Esophagus (tissue), 2 donors: ENCODE measurements around the gene SERGEF. TPM values are rescaled to one million over a fixed set of nuclear protein-coding genes. Genes with fewer than 3 reads are reported as not detected.

Experiments used
- H3K27ac ChIP-seq, 2 donors: one replicate each; pipeline ENCODE4 v1.5.1; 2013; ENCODE audit warnings: low read depth in 2 of 2, mild to moderate bottlenecking in 2 of 2, inconsistent platforms in 1 of 2, low read length in 1 of 2, moderate library complexity in 1 of 2
- H3K27me3 ChIP-seq, 2 donors: one replicate each; pipeline ENCODE4 v1.6.1; 2013; ENCODE audit warnings: low read length in 2 of 2, control low read depth in 1 of 2, mild to moderate bottlenecking in 1 of 2; ENCODE audit not compliant: insufficient read depth in 2 of 2, control insufficient read depth in 1 of 2
- H3K36me3 ChIP-seq, 2 donors: one replicate each; pipeline ENCODE4 v1.6.1; 2013; ENCODE audit warnings: low read length in 1 of 2; ENCODE audit not compliant: control insufficient read depth in 2 of 2, insufficient read depth in 2 of 2
- H3K4me1 ChIP-seq, 2 donors: one replicate each; pipeline ENCODE4 v1.6.1; 2013; ENCODE audit warnings: low read length in 1 of 2; ENCODE audit not compliant: control insufficient read depth in 2 of 2, insufficient read depth in 2 of 2
- H3K4me3 ChIP-seq, 2 donors: one replicate each; pipeline ENCODE4 v1.5.1; 2013; ENCODE audit warnings: low read length in 2 of 2, mild to moderate bottlenecking in 2 of 2, low read depth in 1 of 2, moderate library complexity in 1 of 2
- H3K9me3 ChIP-seq, 2 donors: one replicate each; pipeline ENCODE4 v1.6.1; 2013; ENCODE audit warnings: mild to moderate bottlenecking in 2 of 2, low read depth in 1 of 2, low read length in 1 of 2, moderate library complexity in 1 of 2; ENCODE audit not compliant: control insufficient read depth in 2 of 2, insufficient read depth in 1 of 2
- WGBS, 2 donors: extraction: QIAGEN DNeasy Blood & Tissue Kit; methylation state at CpG; one replicate each; pipeline ENCODE4 v1.1.7; 2013; 5-methylcytosine and 5-hydroxymethylcytosine counted together
- polyA plus RNA-seq, 2 donors: library from polyadenylated mRNA; stranded (reverse); fragments of 200-250 nt; gene quantifications; one replicate each; pipeline ENCODE4 v1.2.3, GENCODE V29; 2013
- donor health status: healthy with polysubstance abuse.
- donor health status: Bipolar disorder and iron deficiency.

Gene SERGEF
- polyA plus RNA-seq, 2 donors: 17.2 to 39.3 TPM

GRCh38 chr11:17791144-17791543 lies 221.7 kb downstream of the SERGEF start:
- Histone ChIP-seq H3K27ac (no peak overlapping the region), H3K4me3 (no peak overlapping the region), H3K9me3 (no peaks in the 10 kb centered on the region), H3K4me1 (no peaks in the 10 kb centered on the region), H3K27me3 (no peaks in the 10 kb centered on the region), H3K36me3 (peaks cover 0 to 3% of the 10 kb centered on the region in 2 donors)

GRCh38 chr11:17790453-17790852 lies 222.4 kb downstream of the SERGEF start:
- Histone ChIP-seq H3K27ac (no peak overlapping the region), H3K4me1 (no peaks in the 10 kb centered on the region), H3K9me3 (no peaks in the 10 kb centered on the region), H3K27me3 (no peaks in the 10 kb centered on the region), H3K36me3 (peaks cover 0 to 3% of the 10 kb centered on the region in 2 donors), H3K4me3 (no peak overlapping the region)
- 81 to 83% methylated on average over 1 of the region's 1 CpG for WGBS, 2 donors

GRCh38 chr11:17788084-17788483 lies 224.8 kb downstream of the SERGEF start:
- H3K9me3 ChIP-seq: no peaks in the 10 kb centered on the region
- peaks cover 0 to 3% of the 10 kb centered on the region in 2 donors for H3K36me3 ChIP-seq
- no peak overlapping the region for H3K27ac ChIP-seq
- no peaks in the 10 kb centered on the region for H3K27me3 ChIP-seq
- no peak overlapping the region for H3K4me3 ChIP-seq
- no peaks in the 10 kb centered on the region for H3K4me1 ChIP-seq
- WGBS, 2 donors: 94% methylated on average over 5 of the region's 5 CpGs

- Histone ChIP-seq H3K4me3 (no peak overlapping the region), H3K27me3 (no peaks in the 10 kb centered on the region), H3K27ac (no peak overlapping the region), H3K4me1 (no peaks in the 10 kb centered on the region), H3K36me3 (peaks cover 0 to 3% of the 10 kb centered on the region in 2 donors), H3K9me3 (no peaks in the 10 kb centered on the region)
- 87 to 89% methylated on average over 14 of the region's 14 CpGs for WGBS, 2 donors
Observed at GRCh38 chr11:17786824-17787525, 225.9 kb downstream of the SERGEF start.

GRCh38 chr11:17783878-17784277 lies 229.0 kb downstream of the SERGEF start:
- no peaks in the 10 kb centered on the region for H3K4me1 ChIP-seq
- no peaks in the 10 kb centered on the region for H3K27me3 ChIP-seq
- H3K9me3 ChIP-seq: no peaks in the 10 kb centered on the region
- no peak overlapping the region for H3K4me3 ChIP-seq
- peaks cover 0 to 3% of the 10 kb centered on the region in 2 donors for H3K36me3 ChIP-seq
- WGBS, 2 donors: 89 to 92% methylated on average over 4 of the region's 4 CpGs
- H3K27ac ChIP-seq: no peak overlapping the region

GRCh38 chr11:17782603-17783337 lies 230.1 kb downstream of the SERGEF start:
- no peak overlapping the region for H3K27ac ChIP-seq
- H3K9me3 ChIP-seq: no peaks in the 10 kb centered on the region
- WGBS, 2 donors: 86 to 88% methylated on average over 4 of the region's 4 CpGs
- no peaks in the 10 kb centered on the region for H3K36me3 ChIP-seq
- no peaks in the 10 kb centered on the region for H3K27me3 ChIP-seq
- H3K4me3 ChIP-seq: no peak overlapping the region
- no peaks in the 10 kb centered on the region for H3K4me1 ChIP-seq

- Histone ChIP-seq H3K27me3 (no peaks in the 10 kb centered on the region), H3K4me1 (no peaks in the 10 kb centered on the region), H3K4me3 (no peak overlapping the region), H3K36me3 (no peaks in the 10 kb centered on the region), H3K27ac (no peak overlapping the region), H3K9me3 (no peaks in the 10 kb centered on the region)
- 84 to 89% methylated on average over 12 of the region's 12 CpGs for WGBS, 2 donors
Observed at GRCh38 chr11:17782145-17782544, 230.7 kb downstream of the SERGEF start.

GRCh38 chr11:17781626-17782025 lies 231.2 kb downstream of the SERGEF start:
- Histone ChIP-seq H3K4me3 (no peak overlapping the region), H3K36me3 (no peaks in the 10 kb centered on the region), H3K27me3 (no peaks in the 10 kb centered on the region), H3K9me3 (no peaks in the 10 kb centered on the region), H3K27ac (no peak overlapping the region), H3K4me1 (no peaks in the 10 kb centered on the region)
- WGBS, 2 donors: 61 to 78% methylated on average over 12 of the region's 12 CpGs

- Histone ChIP-seq H3K27me3 (no peaks in the 10 kb centered on the region), H3K27ac (no peak overlapping the region)
- 52 to 68% methylated on average over 12 of the region's 12 CpGs for WGBS, 2 donors
Observed at GRCh38 chr11:17781221-17781620, 231.6 kb downstream of the SERGEF start.

GRCh38 chr11:17780668-17781067 lies 232.2 kb downstream of the SERGEF start:
- Histone ChIP-seq H3K27me3 (no peaks in the 10 kb centered on the region), H3K27ac (no peak overlapping the region), H3K9me3 (no peaks in the 10 kb centered on the region), H3K4me1 (no peaks in the 10 kb centered on the region), H3K4me3 (no peak overlapping the region), H3K36me3 (no peaks in the 10 kb centered on the region)
- WGBS, 2 donors: 91 to 94% methylated on average over 15 of the region's 15 CpGs

More at GRCh38 chr11:17781221-17781620, 231.6 kb downstream of the SERGEF start:
- Histone ChIP-seq H3K4me3 (no peak overlapping the region), H3K4me1 (no peaks in the 10 kb centered on the region), H3K36me3 (no peaks in the 10 kb centered on the region), H3K9me3 (no peaks in the 10 kb centered on the region)
